Bronchial epithelial cell (primary cell): Measurements from ENCODE around the gene RARRES1. TPM values are rescaled to one million over a fixed set of nuclear protein-coding genes. Genes with fewer than 3 reads are reported as not detected.
"Not testable (repeated sequence)": the region's sequence is repeated elsewhere in the genome, so short reads cannot be mapped to it uniquely, and the experiment has no call there.

Experiments used
- DNase-seq: peaks from one replicate; pipeline ENCODE4 v3.0.0-alpha.2; 2010; ENCODE audit warnings: low read depth
- FAIRE-seq: peaks from 2 replicates; lab custom pipeline; 2011; peaks lifted over from hg19 to GRCh38; lab: Jason Lieb, UNC
- H3K27me3 ChIP-seq: 2 replicates; pipeline ENCODE4 v1.5.1; 2011; ENCODE audit warnings: low read length; ENCODE audit not compliant: control insufficient read depth, insufficient read depth
- H3K36me3 ChIP-seq: 2 replicates; pipeline ENCODE4 v1.5.1; 2011; ENCODE audit warnings: low read length; ENCODE audit not compliant: control insufficient read depth, insufficient read depth
- H3K4me3 ChIP-seq: 2 replicates; pipeline ENCODE4 v1.5.1; 2011; ENCODE audit warnings: mild to moderate bottlenecking, low read depth, low read length, control low read depth
- CTCF ChIP-seq: IDR thresholded peaks from 2 replicates; pipeline ENCODE4 v1.5.1; 2011; ENCODE audit warnings: mild to moderate bottlenecking, moderate library complexity, low read length, control low read depth, inconsistent platforms; ENCODE audit not compliant: insufficient read depth, severe bottlenecking
- total RNA-seq: library from RNA; depleted of rRNA; stranded (reverse); fragments of >200 nt; gene quantifications from 2 replicates; pipeline ENCODE4 v1.2.1, GENCODE V29; 2014

The RARRES1 gene
- total RNA-seq, 1 donor from 2014 or later, result 2.4 TPM

GRCh38 chr3:158709666-158710083 is 22.6 kb downstream of the RARRES1 start:
- no peak for TF ChIP-seq CTCF
- DNase-seq (peak; percentile 78), FAIRE-seq (peak; percentile 32)
- Histone ChIP-seq H3K4me3 (no peak overlapping the region), H3K36me3 (no peaks in the 10 kb centered on the region), H3K27me3 (no peaks in the 10 kb centered on the region)

GRCh38 chr3:158703566-158703965 is 28.7 kb downstream of the RARRES1 start:
- TF ChIP-seq CTCF, result no peak
- H3K36me3 ChIP-seq, result peaks cover 1% of the 10 kb centered on the region
- DNase-seq (no peak), FAIRE-seq (no peak)
- H3K27me3 ChIP-seq, result no peaks in the 10 kb centered on the region
- H3K4me3 ChIP-seq, result no peak overlapping the region

GRCh38 chr3:158702815-158703481 is 29.3 kb downstream of the RARRES1 start:
- no peak for TF ChIP-seq CTCF
- no peak overlapping the region for H3K4me3 ChIP-seq
- peaks cover 1% of the 10 kb centered on the region for H3K36me3 ChIP-seq
- no peaks in the 10 kb centered on the region for H3K27me3 ChIP-seq
- FAIRE-seq, result no peak
- DNase-seq, result peak; percentile 47

- peaks cover 1% of the 10 kb centered on the region for H3K36me3 ChIP-seq
- DNase-seq (peak; percentile 32), FAIRE-seq (no peak)
- no peak for TF ChIP-seq CTCF
- H3K27me3 ChIP-seq, result no peaks in the 10 kb centered on the region
- no peak overlapping the region for H3K4me3 ChIP-seq
These were observed 30.7 kb downstream of the RARRES1 start for GRCh38 chr3:158701420-158702065.

GRCh38 chr3:158700559-158700958 is 31.7 kb downstream of the RARRES1 start:
- Histone ChIP-seq H3K27me3 (no peaks in the 10 kb centered on the region), H3K4me3 (no peak overlapping the region), H3K36me3 (peaks cover 1% of the 10 kb centered on the region)
- DNase-seq (no peak), FAIRE-seq (no peak)
- no peak for TF ChIP-seq CTCF

- no peak for TF ChIP-seq CTCF
- Histone ChIP-seq H3K36me3 (peaks cover 1% of the 10 kb centered on the region), H3K27me3 (no peaks in the 10 kb centered on the region), H3K4me3 (no peak overlapping the region)
- FAIRE-seq (no peak), DNase-seq (peak; percentile 58)
These were observed 35.6 kb downstream of the RARRES1 start for GRCh38 chr3:158696618-158697017.

GRCh38 chr3:158693866-158694456 is 38.3 kb downstream of the RARRES1 start:
- FAIRE-seq, H3K4me3 ChIP-seq, DNase-seq, H3K36me3 ChIP-seq, H3K27me3 ChIP-seq: not testable (repeated sequence)
